GM21381 (cell line): ENCODE data around the gene SAMD10.
"Not testable (repeated sequence)": the region's sequence is repeated elsewhere in the genome, so short reads cannot be mapped to it uniquely, and the experiment has no call there.

Experiments used
- ATAC-seq: cut with Tn5 transposase; IDR thresholded peaks from one replicate; pipeline ENCODE4 v1.9.1; 2021; ENCODE audit warnings: mild to moderate bottlenecking, moderate library complexity; ENCODE audit not compliant: unreplicated experiment

SAMD10 gene

DNA sequence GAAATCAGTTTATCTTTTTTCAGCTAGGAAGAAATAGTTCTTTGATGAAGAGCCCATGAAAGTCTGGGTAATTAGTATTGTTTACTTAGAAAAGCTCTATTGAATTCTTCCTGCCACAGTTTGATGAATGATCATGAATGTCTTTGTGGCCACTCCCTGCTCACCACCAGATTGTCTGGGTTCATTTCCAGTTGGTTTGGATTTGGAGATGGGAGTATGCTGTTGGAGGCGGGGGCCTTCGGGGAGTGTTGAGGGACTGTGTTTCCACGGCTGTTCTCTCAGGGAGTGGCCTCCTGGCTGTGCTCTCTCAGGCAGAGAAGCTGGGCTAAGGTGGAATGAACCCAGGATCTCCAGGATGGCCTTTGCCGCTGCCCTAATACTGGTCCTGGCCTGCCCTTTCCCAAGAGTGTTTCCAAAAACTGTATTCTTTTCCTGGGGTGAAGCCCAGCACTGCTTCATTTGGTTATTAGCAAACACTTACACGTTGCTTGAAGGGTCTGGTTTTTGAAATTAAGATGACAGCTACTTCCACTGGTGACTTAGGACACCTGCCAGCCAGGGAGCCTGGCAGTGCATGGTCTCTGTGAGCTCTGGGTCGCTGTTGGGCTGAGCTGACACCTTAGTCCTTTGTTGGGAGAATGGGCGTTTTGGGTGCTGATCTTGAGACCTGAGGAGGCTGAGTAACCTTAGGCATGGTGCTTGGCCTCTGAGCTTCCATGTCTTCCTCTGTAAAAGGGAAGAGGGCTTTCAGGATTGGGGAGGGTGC, 24.7 kb upstream of the SAMD10 start:
- no peak for ATAC-seq

GRCh38 chr20:64001607-64002011, 22.2 kb upstream of the SAMD10 start:
- ATAC-seq = no peak

DNA sequence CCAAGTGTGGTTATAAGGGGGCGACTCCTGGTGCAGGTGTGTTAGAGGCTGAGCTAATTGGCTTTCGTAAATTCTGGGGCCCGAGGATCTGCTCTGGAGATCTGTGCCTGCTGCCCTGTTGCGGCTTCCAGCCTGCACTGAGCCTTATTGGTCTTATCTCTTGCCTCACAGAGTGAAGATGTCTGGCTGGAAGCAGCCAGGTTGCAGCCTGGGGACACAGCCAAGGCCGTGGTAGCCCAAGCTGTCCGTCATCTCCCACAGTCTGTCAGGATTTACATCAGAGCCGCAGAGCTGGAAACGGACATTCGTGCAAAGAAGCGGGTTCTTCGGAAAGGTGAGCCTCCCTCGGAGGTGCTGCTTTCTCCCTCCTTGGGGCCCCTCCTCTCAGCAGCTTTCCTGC, 21.5 kb upstream of the SAMD10 start:
- ATAC-seq = no peak

DNA sequence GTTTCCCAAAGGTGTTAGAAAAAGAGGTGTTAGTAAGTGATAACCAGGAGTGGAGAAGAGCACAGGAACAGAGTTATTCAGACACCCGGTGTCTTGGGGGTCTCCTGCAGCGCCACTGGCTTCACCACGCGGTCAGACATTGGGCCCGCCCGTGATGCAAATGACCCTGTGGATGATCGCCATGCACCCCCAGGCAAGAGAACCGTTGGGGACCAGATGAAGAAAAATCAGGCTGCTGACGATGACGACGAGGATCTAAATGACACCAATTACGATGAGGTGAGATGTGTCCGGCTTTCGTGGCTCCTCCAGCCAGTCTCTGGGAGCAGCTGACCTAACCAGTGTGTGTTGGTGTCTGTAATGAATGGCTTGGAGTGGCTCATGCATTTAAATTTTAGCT, 3.5 kb upstream of the SAMD10 start:
- ATAC-seq = no peak

DNA sequence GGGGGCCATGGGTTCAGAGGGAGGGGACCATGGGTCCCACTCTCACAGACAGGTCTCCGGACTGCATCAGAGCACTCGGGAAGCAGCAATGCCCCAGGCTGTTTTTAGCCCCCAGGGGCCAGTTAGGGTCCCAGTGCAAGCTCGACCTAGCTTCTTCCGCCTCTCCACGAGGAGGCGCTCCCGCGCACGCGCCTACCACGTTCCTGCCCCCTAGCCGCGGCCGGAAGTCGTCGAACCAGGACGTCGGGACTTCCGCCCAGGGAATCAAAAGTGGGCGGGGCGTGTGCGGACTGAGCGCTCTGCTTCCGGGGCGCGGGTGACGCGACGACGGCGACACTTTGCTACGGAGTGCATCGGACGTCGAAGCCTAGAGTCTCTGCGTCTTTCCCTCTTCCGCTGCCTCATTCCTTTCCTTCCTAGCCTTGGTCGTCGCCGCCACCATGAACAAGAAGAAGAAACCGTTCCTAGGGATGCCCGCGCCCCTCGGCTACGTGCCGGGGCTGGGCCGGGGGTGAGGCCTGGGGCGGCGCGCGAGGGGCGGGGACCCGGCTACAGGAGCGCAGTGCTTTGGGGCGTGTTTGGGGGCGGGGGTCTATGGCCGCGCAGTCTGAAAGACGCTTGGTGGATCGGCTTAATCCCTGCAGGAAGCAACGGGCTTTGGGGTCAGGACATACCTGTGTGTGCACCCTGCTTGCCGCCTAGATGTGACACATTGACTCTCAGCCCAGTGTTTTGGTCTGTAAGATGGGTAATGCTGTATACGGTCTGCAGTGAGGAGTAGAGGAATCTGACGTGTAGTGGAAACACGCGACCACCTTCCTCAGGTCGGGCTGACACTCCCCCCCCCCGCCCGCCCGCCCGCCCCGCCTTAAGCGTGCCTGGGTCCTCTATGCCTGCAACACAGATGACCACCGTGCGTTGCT, 1.6 kb upstream of the SAMD10 start, which contains the start of gene PRPF6:
TSS of gene PRPF6 (plus strand) at position 327 of the 923 bp plus-strand sequence. CDS start at position 441, 114 bp downstream.
- ATAC-seq = peak; percentile 53

GRCh38 chr20:63980317-63980805, 919 bp upstream of the SAMD10 start:
- ATAC-seq = peak; percentile 4

- ATAC-seq = no peak
Observed at GRCh38 chr20:63979229-63979556, 249 bp downstream of the SAMD10 start.

DNA sequence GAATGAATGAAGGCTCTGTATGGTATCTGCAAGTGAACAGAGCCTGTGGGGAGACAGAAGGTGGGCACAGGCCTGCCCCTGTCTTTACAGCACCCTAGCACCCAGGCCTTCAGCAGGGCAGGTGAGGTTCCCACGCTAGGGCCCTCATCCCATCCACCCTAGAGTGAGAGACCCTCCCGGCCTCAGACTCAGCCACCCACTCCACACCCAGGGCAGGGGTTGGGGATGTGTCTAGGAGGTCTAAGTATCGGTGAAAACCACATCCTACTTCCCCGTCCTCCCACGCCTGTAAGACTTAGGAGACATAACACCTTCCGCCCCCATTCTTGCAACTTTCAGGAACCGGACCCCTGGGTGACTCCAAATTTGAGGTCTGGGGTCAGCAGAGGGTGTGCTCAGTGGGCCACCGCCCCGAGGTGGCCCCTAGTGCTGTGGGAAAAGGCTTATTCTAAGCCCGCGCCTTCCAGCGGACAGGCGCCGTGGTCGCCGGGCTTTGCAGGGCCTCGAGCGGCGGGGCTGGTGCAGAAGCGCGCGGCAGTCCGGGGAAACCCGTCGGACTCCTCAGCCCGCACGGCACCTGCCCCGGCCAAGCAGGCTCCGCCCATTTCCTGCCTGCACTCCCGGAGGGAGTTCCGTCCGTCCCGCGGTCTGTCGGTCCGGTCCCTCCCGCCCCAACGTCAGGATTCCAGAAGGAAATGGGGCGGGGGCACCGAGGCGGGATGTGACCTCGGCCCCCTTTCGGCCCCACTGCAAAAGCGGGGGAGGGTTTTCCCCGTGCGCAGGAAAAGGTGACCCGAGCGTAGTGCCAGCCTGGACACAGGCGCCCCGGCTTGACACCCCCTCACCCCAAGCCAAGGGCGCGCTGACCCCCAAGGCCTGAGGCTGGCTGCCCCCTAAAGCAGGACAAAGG, 868 bp downstream of the SAMD10 start:
- peak; percentile 38 for ATAC-seq

DNA sequence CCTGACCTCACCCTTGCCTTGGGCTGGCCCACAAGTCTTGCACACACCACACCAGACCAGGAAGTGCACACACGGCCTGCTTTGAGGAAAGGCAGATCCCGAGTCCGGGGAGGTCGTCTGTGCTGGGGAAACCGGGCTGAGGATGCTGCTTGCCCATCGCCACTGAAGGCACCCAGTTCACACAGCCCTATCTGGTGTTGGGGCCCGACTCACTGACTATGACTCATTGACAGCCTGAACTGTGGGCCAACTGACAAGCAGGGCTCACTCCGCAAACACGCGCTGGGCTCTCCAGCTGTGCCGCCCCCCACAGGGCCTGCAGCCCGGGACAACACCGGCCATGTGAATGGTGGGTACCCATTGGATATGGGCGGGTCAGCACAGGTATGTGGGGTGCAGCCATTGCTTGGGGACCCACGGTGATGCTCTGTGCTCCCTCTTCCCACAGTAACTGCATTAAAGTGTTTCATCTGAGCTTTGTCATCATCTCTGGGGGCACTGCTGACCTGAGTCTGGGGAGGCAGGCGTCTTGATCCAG, 1.6 kb downstream of the SAMD10 start:
- no peak for ATAC-seq

- no peak for ATAC-seq
Observed at GRCh38 chr20:63976980-63977738, 2.3 kb downstream of the SAMD10 start.

DNA sequence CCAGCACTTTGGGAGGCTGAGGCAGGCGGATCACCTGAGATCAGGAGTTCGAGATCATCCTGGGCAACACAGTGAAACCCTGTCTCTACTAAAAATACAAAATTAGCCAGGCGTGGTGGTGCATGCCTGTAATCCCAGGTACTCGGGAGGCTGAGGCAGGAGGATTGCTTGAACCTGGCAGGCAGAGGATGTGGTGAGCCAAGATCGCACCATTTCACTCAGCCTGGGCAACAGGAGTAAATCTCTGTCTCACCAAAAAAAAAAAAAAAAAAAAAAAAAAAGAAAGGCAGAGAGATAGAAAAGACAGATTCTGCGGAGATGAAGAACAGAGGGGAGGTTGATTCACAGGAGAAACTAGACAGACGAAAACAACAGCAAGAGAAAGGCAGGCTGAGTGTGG, 2.9 kb downstream of the SAMD10 start:
- ATAC-seq = not testable (repeated sequence)

DNA sequence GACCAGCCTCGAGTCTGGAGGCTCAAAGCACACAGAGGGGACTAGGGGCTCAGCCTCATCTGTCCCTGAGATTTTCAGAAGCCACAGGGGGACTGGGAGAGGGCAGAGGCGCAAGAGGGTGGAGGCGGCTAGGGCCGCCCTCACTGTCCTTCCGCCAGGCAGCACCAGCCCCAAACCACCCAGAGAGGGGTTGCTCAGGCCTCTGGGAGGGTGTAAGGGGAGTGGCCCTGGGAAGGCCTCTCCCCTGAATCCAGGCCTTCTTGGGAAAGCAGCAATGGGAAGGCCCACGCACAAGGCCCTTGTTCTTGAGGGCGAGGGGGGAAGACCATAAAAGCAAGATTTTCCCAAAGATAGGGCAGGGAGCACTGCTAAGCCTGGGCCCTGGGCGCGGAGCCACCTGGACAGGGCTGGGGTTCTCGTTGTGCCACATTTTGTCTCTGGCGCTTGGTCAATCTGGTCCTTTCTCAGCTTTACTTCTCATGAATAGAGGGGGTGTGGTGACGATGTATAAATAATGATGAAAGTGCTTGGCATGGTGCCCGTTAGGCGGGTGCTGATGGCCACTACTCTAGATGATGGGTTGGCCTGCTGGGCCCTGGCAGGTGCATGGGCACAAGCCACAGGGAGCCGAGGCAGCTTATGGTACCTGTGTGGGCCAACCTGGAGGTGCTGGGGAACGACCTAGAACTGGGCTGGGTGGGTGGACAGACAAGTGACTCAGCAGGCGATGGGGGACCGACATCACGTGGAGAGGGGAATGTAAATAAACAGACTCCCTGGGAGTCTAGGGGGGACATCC, 4.8 kb downstream of the SAMD10 start:
- no peak for ATAC-seq

- ATAC-seq = no peak
Observed at GRCh38 chr20:63973636-63974401, 5.6 kb downstream of the SAMD10 start.

GRCh38 chr20:63973160-63973479, 6.3 kb downstream of the SAMD10 start:
- ATAC-seq = no peak

DNA sequence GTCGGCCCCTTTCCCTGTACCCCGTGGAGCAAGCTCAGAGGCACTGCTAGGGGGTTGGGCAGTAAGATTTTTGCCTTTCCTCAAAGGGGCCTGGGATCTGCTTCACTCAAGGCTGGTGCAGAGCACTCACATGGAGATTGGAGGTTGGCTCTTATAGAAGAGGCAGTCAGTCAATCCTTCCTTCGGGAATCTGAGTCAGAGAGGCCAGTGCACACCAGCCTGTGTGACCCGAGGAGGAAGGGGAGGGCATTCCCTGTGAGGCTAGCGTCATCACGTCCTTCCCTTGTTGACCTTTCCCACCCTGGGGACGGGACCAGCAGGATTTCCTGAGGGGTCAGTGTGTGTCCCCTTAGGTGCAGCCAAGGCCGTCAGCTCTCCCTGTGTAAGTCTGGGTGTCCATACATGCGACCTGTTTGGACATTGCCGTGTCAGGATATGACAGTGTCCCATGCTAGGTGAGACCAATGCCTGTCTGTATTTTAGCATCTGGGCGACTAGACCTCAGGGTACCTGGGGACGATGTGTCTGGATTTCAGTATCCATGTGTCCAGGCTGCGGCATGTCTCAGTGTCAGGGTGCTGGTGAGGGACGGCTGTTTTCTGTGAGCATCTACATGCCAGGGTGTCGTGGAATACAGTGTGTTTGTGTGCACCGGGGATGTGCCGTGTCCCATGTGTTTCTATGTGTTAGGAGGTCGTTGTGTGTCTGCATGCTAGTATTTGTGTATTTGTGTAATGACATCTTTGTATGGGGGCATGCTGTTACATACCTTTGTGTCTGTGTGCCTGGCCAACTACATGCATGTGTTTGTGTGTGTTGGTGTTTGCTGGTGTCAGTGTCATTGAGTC, 6.9 kb downstream of the SAMD10 start:
- no peak for ATAC-seq

- ATAC-seq = not testable (repeated sequence)
Observed at GRCh38 chr20:63971960-63972311, 7.5 kb downstream of the SAMD10 start.

DNA sequence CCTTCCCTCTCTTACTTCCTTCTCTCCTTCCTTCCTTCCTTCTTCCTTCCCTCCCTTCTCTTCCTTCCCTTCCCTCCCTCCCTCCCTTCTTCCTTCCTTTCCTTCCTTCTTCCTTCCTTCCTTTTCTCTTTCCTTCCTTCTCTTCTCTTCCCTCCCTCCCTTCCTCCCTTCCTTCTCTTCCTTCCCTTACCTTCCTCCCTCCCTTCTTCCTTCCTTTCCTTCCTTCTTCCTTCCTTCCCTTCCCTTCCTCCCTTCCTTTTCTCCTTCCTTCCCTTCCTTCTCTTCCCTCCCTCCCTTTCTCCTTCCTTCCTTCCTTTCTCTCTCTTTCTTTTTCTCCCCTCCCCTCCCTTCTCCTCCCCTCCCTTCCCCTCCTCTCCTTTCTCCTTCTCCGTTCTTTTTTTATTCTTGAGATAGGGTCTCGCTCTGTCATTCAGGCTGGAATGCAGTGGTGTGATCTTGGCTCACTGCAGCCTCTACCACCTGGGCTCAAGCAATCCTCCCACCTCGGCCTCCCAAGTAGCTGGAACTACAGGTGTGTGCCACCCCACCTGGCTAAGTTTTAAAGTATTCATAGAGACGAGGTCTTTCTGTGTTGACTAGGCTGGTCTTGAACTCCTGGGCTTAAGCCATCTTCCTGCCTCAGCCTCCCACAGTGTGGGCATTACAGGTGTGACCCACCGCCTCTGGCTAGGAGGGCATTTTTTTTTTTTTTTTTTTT, 8.6 kb downstream of the SAMD10 start:
- ATAC-seq = no peak
